NCI-H128 (cell line): Measurements from ENCODE around the gene TOX3.

Experiments
- DNase-seq: peaks from one replicate; lab custom pipeline; 2025; ENCODE audit not compliant: unreplicated experiment; lab: John Stamatoyannopoulos, UW

Gene TOX3

GRCh38 chr16:52539191-52539590 is 7.8 kb downstream of the TOX3 start:
- no peak for DNase-seq

DNA sequence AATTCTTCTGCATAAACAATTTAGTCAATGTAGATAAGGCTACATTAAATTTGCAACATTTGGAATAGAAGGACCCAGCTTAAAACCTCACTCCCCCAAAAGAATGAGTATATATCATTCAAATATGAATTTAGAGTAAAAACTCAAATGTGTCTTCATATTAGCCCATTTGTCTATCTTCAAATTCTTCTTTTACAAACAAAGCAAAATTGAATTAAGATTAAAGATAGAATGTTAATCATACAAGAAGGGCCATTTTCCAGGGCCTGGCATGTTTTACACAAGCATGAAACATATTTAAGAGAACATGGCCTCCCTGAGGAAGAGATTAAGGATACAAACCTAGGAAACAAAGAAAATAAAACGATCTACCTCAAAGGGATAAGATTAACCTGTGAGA is 8.4 kb downstream of the TOX3 start:
- no peak for DNase-seq

DNA sequence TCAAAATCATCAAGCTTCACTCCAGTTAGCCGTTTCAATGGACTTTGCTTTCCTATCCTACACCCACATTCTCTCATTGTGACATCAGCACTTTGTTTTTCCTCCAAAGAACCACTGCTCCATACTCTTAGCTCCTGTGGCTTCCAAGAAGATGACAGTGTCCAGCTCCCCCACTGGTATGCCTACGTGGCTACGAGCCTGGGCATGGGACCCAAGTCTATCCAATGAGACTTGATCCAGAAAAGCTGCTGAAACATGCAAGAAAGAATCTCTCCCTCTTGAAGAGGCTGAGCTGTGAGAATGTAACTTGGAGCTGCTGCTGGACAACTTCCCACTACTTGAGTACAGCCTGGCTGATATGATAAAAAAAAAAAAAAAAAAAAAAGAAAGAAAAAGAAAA is 9.4 kb downstream of the TOX3 start:
- DNase-seq = no peak

GRCh38 chr16:52535076-52535475 is 11.9 kb downstream of the TOX3 start:
- DNase-seq = no peak

GRCh38 chr16:52533296-52533695 is 13.6 kb downstream of the TOX3 start:
- DNase-seq = no peak

DNA sequence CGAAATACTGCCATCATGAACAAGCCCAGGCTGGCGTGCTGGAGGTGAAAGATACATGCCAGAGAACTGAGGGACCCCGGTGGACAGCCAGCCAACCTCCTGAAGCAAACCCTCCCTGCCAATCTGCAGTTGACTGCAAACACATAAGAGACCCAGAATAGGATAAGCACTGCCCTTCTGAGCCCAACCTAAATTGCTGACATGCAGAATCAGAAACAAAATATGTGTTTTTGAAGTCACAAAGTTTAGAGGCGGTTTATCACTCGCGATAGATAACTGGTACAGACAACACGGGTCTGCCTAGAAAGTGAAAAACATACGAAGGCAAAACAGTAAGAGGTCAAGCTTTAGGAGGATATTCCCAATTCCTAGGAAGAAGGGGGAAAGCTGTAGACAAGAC is 14.6 kb downstream of the TOX3 start:
- no peak for DNase-seq

DNA sequence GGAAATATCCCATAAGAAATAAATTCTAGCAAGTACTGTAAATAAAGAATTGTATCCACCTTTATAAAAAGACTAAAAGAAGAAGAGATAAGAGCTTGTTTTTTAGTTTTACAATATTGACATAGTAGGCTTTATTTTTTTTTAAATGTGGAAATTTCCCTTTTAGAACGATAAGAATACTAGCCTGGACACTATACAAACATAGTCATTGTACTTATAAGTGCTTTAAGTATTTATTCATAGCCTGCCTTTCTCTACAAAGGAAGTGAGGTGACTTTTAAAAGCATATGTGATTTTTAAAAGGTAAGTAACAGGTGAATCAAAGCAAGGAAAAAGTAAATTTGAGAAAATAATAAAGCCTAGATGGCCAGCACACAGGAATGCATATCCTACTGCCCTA is 17.7 kb downstream of the TOX3 start:
- DNase-seq = no peak

DNA sequence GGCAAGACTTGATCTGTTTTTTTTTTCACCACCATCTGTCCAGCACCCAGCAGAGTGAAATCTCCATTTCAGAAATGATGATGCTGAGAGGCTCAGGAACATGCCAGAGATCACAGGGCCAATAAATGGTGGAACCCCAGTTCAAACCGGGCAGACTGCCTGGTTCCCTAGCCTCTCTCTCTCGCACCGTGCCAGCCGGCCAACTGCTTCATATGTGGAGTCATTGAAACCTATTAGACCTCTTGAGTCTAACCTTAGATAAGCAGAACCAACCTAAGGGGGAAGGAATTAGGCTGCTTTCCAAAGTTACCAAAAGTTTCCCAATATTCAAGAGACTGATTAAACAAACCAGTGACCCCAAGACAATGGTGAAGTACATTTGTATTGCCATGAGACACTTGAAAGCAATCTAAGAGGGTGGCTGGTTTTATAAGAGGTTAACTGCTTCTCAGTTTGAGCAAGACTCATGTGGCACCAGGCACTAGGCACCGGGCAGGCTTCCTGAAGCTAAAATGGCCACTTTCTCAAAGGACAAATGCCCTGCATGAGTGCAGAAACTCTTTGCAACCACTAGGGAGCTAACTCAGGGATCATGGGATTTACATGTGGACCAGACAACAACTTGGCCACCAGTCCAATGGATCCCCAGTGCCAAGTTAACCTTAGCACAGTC is 18.4 kb downstream of the TOX3 start:
- no peak for DNase-seq

DNA sequence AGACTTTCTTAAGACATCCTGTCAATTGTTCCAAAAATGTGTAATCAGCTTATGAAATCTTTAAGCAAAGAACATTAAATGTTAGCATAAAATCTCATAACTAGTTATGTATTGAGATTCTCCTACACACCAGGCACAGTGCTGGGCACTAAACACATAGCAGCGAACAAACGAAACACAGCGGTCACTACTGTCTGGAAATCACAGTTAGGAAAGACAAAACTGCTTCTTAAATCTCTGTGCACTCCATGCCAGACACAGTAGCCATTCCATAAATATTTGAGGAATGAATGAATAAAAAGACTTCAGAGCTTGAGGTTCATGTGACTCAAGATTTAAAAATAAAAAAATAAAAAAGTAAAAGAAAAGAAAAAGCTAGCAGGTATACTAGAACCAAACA is 20.1 kb downstream of the TOX3 start:
- DNase-seq = no peak

DNA sequence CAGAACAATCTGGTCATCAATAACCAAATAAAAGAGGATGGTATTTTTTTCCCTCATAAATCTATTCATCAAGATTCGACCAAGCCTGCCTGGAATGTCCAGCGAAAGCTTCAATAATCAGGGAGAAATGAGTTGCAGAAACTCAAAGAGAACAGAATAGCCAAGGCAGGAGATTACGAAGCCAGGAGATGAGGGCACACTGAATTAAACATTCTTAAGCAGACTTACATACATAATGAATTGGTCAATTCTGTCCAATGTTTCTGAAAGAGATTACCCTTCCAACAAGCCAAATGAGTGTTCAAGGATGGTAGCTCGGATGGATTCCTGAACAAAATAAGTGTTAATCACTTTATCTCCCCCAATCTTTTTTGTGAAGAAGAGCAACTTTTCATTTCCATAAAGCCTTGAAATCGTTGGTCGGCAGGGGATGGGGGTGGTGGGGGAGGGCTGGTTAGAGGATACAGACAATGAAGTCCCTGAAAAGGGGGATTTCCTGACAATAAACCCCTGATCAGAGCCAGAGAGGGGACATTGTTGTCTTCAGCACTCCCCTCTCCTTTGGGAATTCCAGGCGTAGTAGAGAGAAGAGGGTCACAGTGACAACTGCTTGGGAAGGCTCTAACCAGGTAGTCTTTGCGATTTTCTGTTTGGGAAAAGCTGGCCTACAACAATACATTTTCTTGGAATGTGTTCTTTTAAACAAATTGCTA is 20.7 kb downstream of the TOX3 start:
- DNase-seq = no peak

DNA sequence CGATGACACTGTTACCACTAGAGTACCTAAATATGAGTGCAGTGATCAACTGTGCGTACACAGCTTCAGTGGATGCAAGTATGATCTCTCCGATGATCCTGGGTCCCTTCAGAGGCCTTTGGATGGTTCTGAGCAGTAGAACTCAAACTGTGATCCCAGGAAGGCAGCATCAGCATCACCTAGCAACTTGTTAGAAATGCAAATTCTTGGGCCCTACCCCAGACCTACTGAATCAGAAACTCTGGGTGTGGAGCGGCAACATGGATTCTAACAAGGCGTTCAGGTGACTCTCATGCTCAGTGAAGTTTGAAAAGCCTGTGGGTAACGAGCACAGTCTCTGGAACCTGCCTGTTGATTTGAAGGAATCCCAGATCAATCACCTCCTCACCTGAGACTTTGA is 25.4 kb downstream of the TOX3 start:
- DNase-seq = no peak

DNA sequence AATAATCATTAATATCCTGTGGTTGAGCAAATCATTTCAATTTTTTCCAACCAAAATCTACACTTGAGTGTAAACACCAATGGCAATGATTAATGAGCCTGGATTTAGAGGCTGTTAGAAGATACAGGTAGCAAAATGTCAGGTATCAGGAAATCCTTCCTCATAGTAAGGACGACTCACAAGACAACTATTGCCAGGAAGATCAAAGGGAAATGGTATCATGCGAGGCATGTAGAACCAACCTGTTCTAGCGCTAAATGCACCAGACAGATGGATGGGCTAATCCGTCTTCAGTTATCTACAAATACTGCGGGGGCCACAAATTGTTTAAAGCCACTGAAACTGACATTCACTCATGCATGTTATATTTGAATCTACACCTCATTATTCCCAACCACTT is 28.1 kb downstream of the TOX3 start:
- no peak for DNase-seq

- peak; percentile 49 for DNase-seq
These were observed 31.8 kb downstream of the TOX3 start for GRCh38 chr16:52515068-52515671.

DNA sequence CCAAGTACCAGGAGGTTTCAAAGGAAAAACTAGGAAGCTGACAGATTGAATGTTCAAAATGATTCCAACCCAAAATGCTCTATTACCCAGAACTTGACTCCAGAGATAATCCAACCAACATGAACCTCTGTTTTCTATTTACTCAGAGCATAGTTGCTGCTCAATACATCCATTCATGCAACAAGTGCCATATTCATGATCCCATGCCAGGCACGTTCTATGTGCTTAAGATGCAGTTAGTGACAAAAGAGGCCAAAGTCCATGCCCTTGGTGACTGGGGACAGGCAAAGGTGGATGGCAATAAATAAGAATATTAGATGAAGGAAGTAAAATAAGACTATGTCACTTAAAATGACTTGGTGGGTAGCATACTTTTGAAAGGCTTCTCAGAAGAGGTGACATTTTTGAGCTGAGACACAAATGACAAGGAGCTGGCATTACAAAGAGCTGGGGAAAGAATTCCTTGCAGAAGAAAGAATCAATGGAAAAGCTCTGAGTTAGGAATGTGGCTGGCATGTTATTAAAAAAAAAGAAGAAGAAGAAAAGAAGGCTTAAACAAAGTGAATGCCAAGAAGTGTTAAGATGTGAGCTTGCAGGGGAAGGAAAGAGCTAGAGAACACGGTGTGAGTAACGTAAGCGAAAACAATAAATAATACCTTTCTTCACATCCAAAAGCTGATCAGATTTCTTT is 34.5 kb downstream of the TOX3 start:
- no peak for DNase-seq

GRCh38 chr16:52501746-52502145 is 45.2 kb downstream of the TOX3 start:
- DNase-seq = no peak

DNA sequence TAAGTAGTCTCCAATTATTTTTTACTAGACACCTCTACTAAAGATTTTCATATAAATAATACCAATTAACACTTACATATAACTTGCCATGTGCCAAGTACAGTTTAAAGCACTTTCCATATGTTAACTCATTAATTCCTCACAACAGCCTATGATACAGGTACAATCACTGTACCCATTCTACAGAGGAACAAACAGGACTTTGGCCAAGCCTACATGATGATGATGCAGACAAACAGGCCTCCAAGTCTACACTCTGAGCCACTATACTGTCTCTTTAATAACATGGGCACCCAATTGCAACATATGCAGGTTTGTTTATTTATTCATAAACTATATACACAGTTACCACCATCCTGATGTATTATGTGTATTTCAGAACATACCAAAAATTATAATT is 46.0 kb downstream of the TOX3 start:
- no peak for DNase-seq

- DNase-seq = no peak
These were observed 47.9 kb downstream of the TOX3 start for GRCh38 chr16:52499060-52499440.

- no peak for DNase-seq
These were observed 48.4 kb downstream of the TOX3 start for GRCh38 chr16:52498328-52499059.

GRCh38 chr16:52497067-52497816 is 49.7 kb downstream of the TOX3 start:
- DNase-seq = peak; percentile 77

DNA sequence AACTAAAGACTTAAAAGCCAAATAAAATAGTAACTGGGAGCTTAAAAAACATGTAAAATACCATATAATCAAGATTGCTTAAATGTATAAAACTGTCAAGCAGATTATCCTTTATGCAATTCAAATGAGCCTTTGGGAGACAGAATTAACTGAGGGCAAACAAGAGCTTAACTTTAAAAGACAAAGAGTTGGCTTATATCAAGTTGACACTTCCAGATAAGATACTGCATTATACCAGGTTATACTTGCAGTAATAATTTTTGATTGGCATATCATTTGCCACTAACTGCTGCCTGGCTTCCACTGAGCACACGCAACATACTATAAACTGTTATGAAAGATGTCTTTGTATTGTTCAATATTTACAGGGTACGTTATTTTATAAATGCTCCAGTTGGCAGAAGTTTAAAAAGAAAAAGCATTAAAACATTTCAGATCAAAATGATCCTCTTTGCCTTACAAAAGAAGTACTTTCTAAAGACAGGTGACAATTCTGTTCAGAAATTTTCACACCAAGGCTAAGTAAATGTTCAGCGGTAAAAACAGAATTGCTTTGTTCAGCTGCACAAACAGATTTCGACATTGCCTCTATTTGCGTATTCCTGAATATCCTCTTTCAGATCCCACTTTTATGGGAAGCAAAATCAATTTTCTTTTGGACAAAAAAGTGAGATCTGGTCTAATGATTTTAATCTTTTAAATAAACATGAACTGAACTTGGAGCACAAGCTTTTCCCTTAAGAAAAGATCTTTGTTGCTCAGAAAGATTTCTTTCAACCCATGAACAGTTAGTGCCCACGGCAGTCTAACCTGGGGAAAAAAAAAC is 50.7 kb downstream of the TOX3 start:
- no peak for DNase-seq
